HL-60/S4 (cell line): ENCODE data around the gene MXI1.
"Not testable (repeated sequence)": the region's sequence is repeated elsewhere in the genome, so short reads cannot be mapped to it uniquely, and the experiment has no call there.

ENCODE experiments used
- in situ Hi-C: fragments of 300-500 bp; cut with MboI; formaldehyde crosslinking; loops from 2 replicates; pipeline ENCODE4 v1.14.3; 2022; ENCODE audit warnings: low sequenced_read_pairs

The MXI1 gene

GRCh38 chr10:110181451-110181850 lies 26.0 kb upstream of the MXI1 start:
- in situ Hi-C loops: no loop called here

GRCh38 chr10:110181911-110182310 lies 25.5 kb upstream of the MXI1 start:
- in situ Hi-C loops: no loop called here

GRCh38 chr10:110184398-110184797 lies 23.0 kb upstream of the MXI1 start:
- in situ Hi-C loops: no loop called here

GRCh38 chr10:110185646-110186182 lies 21.7 kb upstream of the MXI1 start:
- in situ Hi-C loops: not testable (repeated sequence)

GRCh38 chr10:110190170-110190569 lies 17.2 kb upstream of the MXI1 start:
- in situ Hi-C loops: no loop called here

- in situ Hi-C loops: no loop called here
Observed at GRCh38 chr10:110192552-110192951, 14.9 kb upstream of the MXI1 start.

GRCh38 chr10:110200503-110200902 lies 6.9 kb upstream of the MXI1 start:
- in situ Hi-C loops: no loop called here

GRCh38 chr10:110201046-110201445 lies 6.4 kb upstream of the MXI1 start:
- in situ Hi-C loops: not testable (repeated sequence)

GRCh38 chr10:110203500-110204455 lies 3.6 kb upstream of the MXI1 start:
- in situ Hi-C loops: no loop called here

- in situ Hi-C loops: no loop called here
Observed at GRCh38 chr10:110205051-110205675, 2.2 kb upstream of the MXI1 start.

GRCh38 chr10:110207805-110208613 lies 604 bp downstream of the MXI1 start:
- in situ Hi-C loops: no loop called here

- in situ Hi-C loops: no loop called here
Observed at GRCh38 chr10:110208614-110209453, 1.4 kb downstream of the MXI1 start.

- in situ Hi-C loops: no loop called here
Observed at GRCh38 chr10:110209454-110209925, 2.1 kb downstream of the MXI1 start.

- in situ Hi-C loops: no loop called here
Observed at GRCh38 chr10:110209926-110210673, 2.7 kb downstream of the MXI1 start.

- in situ Hi-C loops: no loop called here
Observed at GRCh38 chr10:110210674-110211464, 3.5 kb downstream of the MXI1 start.

- in situ Hi-C loops: no loop called here
Observed at GRCh38 chr10:110211465-110211843, 4.0 kb downstream of the MXI1 start.

GRCh38 chr10:110212119-110213006 lies 5.0 kb downstream of the MXI1 start:
- in situ Hi-C loops: no loop called here
